T follicular helper cell (primary cell): Measurements from ENCODE around the gene GNB3.

Source experiments
- DNase-seq: peaks from one replicate; pipeline ENCODE4 v3.0.0-alpha.2; 2020; ENCODE audit warnings: low read depth

Gene GNB3

GRCh38 chr12:6837370-6838060 lies 3.2 kb upstream of the GNB3 start:
- DNase-seq = no peak

- no peak for DNase-seq
Measured at GRCh38 chr12:6838854-6839253, 1.9 kb upstream of the GNB3 start.

- no peak for DNase-seq
Measured at GRCh38 chr12:6839482-6840201, 1.1 kb upstream of the GNB3 start.

- DNase-seq = no peak
Measured at GRCh38 chr12:6840330-6840729, 395 bp upstream of the GNB3 start.

- DNase-seq = no peak
Measured at GRCh38 chr12:6842075-6842474, 1.4 kb downstream of the GNB3 start.

- no peak for DNase-seq
Measured at GRCh38 chr12:6843118-6843902, 2.6 kb downstream of the GNB3 start.

- DNase-seq = no peak
Measured at GRCh38 chr12:6845395-6845794, 4.7 kb downstream of the GNB3 start.

GRCh38 chr12:6846316-6846869 lies 5.7 kb downstream of the GNB3 start:
- DNase-seq = no peak

GRCh38 chr12:6847676-6848075 lies 7.0 kb downstream of the GNB3 start:
- DNase-seq = no peak

GRCh38 chr12:6849427-6849826 lies 8.7 kb downstream of the GNB3 start:
- DNase-seq = no peak

- no peak for DNase-seq
Measured at GRCh38 chr12:6849976-6850560, 9.3 kb downstream of the GNB3 start.

- DNase-seq = no peak
Measured at GRCh38 chr12:6850796-6851152, 10.0 kb downstream of the GNB3 start.

GRCh38 chr12:6851153-6851920 lies 10.6 kb downstream of the GNB3 start, which contains the start of gene CDCA3:
Gene CDCA3 (minus strand): TSS chr12:6851286. CDS start chr12:6850952, 334 bp downstream.
- peak; percentile 86 for DNase-seq

GRCh38 chr12:6851921-6852650 lies 11.4 kb downstream of the GNB3 start, which contains the start of gene USP5:
Gene USP5 (plus strand): TSS chr12:6852150. CDS start chr12:6852180, 30 bp downstream.
- peak; percentile 98 for DNase-seq

- DNase-seq = peak; percentile 50
Measured at GRCh38 chr12:6852651-6853354, 12.1 kb downstream of the GNB3 start.

- DNase-seq = no peak
Measured at GRCh38 chr12:6853626-6854025, 12.9 kb downstream of the GNB3 start.

GRCh38 chr12:6854036-6854435 lies 13.3 kb downstream of the GNB3 start:
- DNase-seq = no peak

- no peak for DNase-seq
Measured at GRCh38 chr12:6855322-6855721, 14.6 kb downstream of the GNB3 start.

- DNase-seq = no peak
Measured at GRCh38 chr12:6858799-6859198, 18.1 kb downstream of the GNB3 start.

GRCh38 chr12:6860116-6860515 lies 19.4 kb downstream of the GNB3 start:
- DNase-seq = no peak
